NB4 (cell line): ENCODE data around the gene GABARAP.

Source experiments
- CTCF ChIP-seq: IDR thresholded peaks from one replicate; pipeline ENCODE4 v1.5.1; 2012; ENCODE audit warnings: low read depth, low read length
- MAX ChIP-seq: IDR thresholded peaks from 2 replicates; pipeline ENCODE4 v1.6.1; 2011; ENCODE audit warnings: low read depth, low read length
- MYC ChIP-seq: IDR thresholded peaks from 2 replicates; pipeline ENCODE4 v1.6.1; 2011; ENCODE audit warnings: low read depth, low read length
- POLR2A ChIP-seq: IDR thresholded peaks from 2 replicates; pipeline ENCODE4 v1.6.1; 2011; ENCODE audit warnings: mild to moderate bottlenecking; ENCODE audit not compliant: insufficient read length; ENCODE audit errors: extremely low read depth

GRCh38 chr17:7192271-7192937 is 49.8 kb downstream of the GABARAP start:
- TF ChIP-seq CTCF (no peak), MYC (no peak), MAX (no peak), POLR2A (no peak)
